ENCODE measurements around the gene FBF1. TPM values are rescaled to one million over a fixed set of nuclear protein-coding genes. Genes with fewer than 3 reads are reported as not detected.

Gene FBF1
- total and polyA plus RNA-seq, 2 of the 8 experiments (the other 6 are each of a cell fraction or from before 2014, with no cell fraction given) = 8.1 to 13.1 TPM

DNA sequence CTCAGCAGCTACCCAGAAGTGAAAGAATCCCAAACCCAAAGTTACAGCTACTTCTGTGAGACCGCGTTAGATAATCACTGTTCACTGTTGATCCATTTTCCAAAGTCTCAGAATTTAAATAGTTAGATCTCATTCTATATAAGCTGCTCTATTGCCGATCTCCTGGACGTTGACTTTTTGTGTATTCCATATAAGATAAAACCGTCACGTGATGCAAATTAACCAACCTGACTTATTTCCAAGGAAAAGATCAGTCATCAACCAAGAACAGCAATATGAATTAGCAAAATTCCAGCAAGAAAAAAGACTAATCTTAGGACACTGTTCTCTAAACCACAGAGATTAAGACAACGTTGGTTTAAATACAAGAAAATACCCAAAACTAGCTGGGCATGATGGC lies 29.8 kb upstream of the FBF1 start (continued):
- TF ChIP-seq, protein P1, sequence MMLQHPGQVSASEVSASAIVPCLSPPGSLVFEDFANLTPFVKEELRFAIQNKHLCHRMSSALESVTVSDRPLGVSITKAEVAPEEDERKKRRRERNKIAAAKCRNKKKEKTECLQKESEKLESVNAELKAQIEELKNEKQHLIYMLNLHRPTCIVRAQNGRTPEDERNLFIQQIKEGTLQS (IDR thresholded peaks at IDR 0.05; ENCODE audit: insufficient read depth, low read depth, low read length) = no peak
- TF ChIP-seq SIX5 (IDR thresholded peaks at IDR 0.05; ENCODE audit: low read depth, low read length) (no peak), EZH2 (IDR thresholded peaks at IDR 0.05; ENCODE audit: low read depth, low read length, severe bottlenecking) (no peak), HDAC2 (IDR thresholded peaks at IDR 0.05; ENCODE audit: borderline replicate concordance in 1 of 2, low read depth in 2 of 2, low read length in 2 of 2) (no peak)
